Measurements from ENCODE around the gene HDAC9.

The HDAC9 gene

GRCh38 chr7:18518555-18518954 lies 23.0 kb downstream of the HDAC9 start:
- in situ Hi-C loops (cut with HindIII; ENCODE audit: low sequenced_read_pairs): no loop called here
- H3K4me3 ChIP-seq (ENCODE audit: low read depth, low read length): no peak overlapping the region
- DNase-seq (ENCODE audit: low read depth, low spot score): no peak
- TF ChIP-seq, protein P1, sequence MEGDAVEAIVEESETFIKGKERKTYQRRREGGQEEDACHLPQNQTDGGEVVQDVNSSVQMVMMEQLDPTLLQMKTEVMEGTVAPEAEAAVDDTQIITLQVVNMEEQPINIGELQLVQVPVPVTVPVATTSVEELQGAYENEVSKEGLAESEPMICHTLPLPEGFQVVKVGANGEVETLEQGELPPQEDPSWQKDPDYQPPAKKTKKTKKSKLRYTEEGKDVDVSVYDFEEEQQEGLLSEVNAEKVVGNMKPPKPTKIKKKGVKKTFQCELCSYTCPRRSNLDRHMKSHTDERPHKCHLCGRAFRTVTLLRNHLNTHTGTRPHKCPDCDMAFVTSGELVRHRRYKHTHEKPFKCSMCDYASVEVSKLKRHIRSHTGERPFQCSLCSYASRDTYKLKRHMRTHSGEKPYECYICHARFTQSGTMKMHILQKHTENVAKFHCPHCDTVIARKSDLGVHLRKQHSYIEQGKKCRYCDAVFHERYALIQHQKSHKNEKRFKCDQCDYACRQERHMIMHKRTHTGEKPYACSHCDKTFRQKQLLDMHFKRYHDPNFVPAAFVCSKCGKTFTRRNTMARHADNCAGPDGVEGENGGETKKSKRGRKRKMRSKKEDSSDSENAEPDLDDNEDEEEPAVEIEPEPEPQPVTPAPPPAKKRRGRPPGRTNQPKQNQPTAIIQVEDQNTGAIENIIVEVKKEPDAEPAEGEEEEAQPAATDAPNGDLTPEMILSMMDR (IDR thresholded peaks at IDR 0.05; ENCODE audit: low read depth, low read length): no peak

DNA sequence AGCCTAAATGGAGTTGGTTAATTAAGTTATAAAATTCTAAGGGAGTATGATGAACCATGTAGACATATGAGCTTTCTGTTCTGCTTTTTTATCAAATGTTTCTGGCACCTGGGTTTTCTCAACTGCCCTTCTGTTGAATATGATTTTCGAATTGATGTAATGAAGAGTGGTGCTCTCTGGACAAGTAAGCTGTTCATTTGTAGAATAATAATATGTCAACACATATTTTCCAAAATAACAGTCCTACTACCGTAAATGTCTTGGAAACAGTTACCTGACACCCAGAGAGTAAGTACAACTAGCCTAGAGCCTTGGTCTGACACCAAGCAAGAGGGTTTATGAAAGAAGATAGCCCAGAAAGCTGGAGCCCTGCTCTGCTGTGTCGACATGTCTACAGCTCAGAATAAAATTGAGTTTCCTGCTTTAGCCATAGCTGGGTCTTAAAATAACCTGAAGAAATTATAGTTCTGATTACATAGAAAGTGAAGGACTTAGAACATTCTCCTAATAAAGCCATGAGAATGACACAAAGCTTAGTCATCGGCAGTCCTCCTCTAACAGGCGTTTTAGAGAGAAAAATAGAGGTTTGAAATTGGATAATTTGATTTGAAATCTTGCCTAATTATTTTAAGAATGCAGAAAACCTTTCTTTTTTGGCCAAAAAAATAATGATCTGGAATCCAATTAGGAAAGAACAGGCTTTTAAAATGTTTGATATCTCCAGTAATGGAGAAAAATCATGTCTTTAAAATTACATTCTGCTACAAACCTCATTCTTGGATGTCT lies 25.1 kb downstream of the HDAC9 start:
- no peak overlapping the region for H3K4me3 ChIP-seq (ENCODE audit: low read depth, low read length)
- TF ChIP-seq, protein P1 (IDR thresholded peaks at IDR 0.05; ENCODE audit: low read depth, low read length): no peak
- in situ Hi-C loops (cut with HindIII; ENCODE audit: low sequenced_read_pairs): no loop called here
- DNase-seq (ENCODE audit: low read depth, low spot score): peak; percentile 78

GRCh38 chr7:18521236-18521589 lies 25.7 kb downstream of the HDAC9 start:
- DNase-seq (ENCODE audit: low read depth, low spot score): no peak
- in situ Hi-C loops (cut with HindIII; ENCODE audit: low sequenced_read_pairs): no loop called here
- H3K4me3 ChIP-seq (ENCODE audit: low read depth, low read length): no peak overlapping the region
- TF ChIP-seq, protein P1 (IDR thresholded peaks at IDR 0.05; ENCODE audit: low read depth, low read length): no peak

DNA sequence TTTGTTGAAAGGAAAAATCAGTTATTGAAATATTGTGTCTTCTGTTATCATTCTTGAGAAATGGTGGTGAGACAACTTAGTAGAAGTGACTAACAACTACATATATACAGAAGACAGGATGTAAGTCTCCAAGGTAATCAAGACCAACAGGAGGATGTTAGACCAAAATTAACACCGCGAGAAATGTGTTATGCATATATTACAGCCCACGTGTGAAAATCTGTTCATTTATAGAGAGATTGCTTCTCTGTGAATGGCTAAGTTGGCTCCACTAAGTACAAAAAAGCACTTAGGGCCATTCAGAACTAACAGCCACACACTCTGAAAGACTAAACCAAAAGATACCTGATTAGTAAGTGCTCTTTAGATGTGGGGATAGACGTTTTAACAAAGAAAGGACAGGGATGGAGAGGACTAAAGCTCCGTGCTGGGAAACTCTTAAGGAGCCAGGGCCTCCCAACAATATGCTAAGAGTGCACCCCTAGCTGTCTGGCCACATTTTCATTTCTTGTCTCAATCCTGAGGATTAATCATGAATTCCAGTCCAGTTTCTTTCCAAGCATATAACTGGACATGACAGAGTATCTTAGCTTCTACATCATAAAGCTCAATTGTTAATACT lies 26.5 kb downstream of the HDAC9 start:
- H3K4me3 ChIP-seq (ENCODE audit: low read depth, low read length): no peak overlapping the region
- DNase-seq (ENCODE audit: low read depth, low spot score): no peak
- in situ Hi-C loops (cut with HindIII; ENCODE audit: low sequenced_read_pairs): no loop called here
- TF ChIP-seq, protein P1 (IDR thresholded peaks at IDR 0.05; ENCODE audit: low read depth, low read length): no peak

DNA sequence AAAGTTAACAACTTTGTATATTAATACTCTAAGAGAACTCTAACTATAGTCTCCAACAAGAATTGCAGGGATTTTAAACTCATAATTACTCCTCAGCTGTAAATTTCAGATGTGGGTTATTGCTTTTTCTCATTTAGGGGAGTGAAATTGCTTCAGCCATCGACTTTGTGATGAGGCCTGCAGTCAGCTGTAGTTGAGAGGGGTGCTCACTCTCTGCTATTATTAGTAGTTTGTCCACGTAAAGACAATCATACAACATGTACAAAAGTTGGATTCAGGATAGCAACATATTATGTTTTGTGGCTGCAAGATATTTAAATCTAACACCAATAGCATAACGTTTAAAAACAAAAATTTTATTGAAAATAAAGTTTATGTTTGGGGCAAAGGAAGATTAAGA lies 28.7 kb downstream of the HDAC9 start:
- DNase-seq (ENCODE audit: low read depth, low spot score): no peak
- in situ Hi-C loops (cut with HindIII; ENCODE audit: low sequenced_read_pairs): no loop called here
- no peak overlapping the region for H3K4me3 ChIP-seq (ENCODE audit: low read depth, low read length)
- TF ChIP-seq, protein P1 (IDR thresholded peaks at IDR 0.05; ENCODE audit: low read depth, low read length): no peak

DNA sequence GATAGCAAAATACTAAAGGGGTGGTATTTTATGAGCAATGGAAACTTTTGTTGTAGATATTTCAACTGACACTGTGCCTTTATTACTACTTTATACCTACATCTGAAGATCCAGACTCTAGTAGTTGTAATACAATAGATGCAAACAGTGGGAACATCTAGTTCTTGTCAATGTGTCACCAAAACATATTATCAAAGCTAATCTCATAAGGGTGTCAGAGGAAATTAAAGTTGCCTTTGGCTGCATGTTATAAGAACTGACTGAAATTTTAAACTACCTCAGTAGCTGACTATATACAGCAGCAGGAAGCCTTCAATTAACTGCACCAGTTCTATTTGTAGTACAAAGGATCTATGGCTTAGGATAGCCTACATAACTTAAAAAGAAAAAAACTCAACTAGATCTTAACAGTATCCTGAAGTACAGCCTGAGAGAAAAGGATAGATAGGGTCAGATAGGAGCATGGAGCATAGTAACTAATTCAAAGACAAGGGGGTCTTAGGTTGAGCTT lies 30.9 kb downstream of the HDAC9 start:
- DNase-seq (ENCODE audit: low read depth, low spot score): no peak
- TF ChIP-seq, protein P1 (IDR thresholded peaks at IDR 0.05; ENCODE audit: low read depth, low read length): no peak
- no peak overlapping the region for H3K4me3 ChIP-seq (ENCODE audit: low read depth, low read length)
- in situ Hi-C loops (cut with HindIII; ENCODE audit: low sequenced_read_pairs): no loop called here

Measured in astrocyte of the spinal cord (primary cell).